CD4-positive, alpha-beta T cell treated with Interleukin-21 for 1 hour (primary cell): ENCODE data around the gene JAZF1.

Source experiments
- DNase-seq: peaks from one replicate; pipeline ENCODE4 v3.0.0-alpha.2; 2020

JAZF1 gene

DNA sequence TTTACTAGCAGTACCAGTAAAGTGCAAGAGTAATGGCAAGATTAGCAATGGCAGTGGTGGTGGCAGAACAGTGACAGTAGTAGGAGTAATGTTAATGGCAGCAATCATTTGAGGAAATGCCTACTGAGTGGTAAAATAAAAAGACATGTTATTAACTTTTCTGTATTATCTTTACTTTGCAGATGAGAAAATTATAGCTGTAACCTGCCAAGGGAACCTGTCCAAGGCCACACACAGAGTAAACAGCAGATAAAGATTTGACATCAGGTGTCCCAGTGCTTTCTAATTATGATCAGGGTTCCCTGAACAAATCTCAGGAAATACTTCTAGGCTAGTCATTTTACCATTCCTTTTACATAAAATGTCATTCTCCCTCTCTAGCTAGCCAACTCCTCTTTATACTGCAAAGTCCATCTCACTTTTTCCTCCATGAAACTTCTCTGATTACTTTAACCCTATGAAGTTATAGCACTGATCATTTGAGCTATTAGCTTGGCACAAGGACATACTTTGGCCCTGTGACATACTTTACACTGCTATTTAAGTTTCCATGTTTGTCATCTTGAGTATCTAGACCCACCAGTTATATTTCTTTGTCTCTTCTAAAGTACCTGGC lies 221.6 kb downstream of the JAZF1 start:
- no peak for DNase-seq

DNA sequence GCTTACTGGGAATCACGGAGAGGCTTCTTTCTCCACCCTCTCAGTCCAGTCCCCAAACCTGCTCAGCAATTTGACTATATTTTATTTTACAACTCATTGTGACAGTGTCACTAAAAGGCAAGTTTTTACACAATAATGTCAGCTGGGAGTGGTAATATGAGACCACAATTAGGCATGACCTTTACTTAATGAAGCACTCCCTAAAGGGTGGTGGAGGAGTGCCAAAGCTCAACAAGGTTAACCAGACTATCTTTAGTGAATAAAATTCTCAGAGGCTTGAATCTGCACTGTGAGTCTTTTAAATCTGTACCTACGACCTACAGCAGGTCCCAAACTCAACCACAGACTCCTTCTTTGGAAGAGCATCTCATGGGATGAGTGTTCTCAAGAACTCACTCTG lies 225.0 kb downstream of the JAZF1 start:
- no peak for DNase-seq

DNA sequence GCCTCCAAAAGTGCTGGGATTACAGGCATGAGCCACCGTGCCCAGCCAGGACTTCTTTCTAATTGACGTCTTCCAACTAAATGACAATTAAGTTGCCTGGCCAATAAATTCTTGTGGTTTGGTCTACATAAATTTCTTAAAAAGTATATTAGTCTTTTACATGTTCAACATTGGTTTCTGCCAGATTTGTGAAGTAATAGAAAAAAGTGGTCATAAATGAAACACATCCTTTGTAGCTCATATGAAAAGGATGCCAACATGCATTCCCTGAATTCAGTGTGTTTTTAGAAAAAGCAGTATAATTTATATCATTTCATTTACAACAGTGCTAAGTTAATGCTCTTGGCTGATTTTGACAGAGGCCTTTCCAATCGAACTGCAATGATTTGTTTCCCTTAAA lies 225.6 kb downstream of the JAZF1 start:
- DNase-seq = no peak

DNA sequence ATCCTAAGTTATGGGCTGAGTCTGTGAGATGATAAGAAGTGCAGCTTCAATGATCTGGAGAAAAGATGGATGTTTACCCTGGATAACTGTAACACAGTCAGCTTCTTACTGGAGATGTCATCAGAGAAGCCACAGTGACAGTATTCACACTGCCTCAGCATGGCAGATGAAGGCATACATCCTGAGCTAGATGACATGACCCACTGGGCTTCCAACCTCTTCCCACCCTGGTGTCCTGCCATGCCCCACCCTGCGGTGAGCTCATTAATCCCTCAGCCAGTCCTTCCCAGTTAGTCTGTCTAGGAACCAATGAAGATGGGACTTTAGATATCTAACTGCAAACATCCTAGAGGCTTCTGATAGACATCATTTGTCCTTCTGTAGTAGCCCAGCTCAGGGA lies 226.8 kb downstream of the JAZF1 start:
- no peak for DNase-seq

DNA sequence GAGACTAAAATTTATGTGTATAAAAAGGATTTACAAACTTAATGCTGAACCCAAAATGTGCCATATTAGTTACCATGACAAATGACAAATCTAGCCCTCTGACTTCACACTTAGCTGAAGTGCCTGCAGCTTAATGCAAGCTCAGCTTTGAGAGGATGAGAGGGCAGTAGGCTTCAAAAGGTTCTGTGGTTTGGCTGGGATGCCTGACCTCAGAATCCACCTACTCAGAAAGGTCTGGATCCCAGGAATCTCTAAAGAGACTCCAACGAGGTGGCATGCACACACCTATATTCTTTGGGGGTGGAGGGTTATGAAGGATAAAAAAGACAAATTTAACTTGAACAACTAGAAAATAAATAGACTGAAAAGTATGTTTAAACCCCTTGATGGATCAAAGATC lies 227.2 kb downstream of the JAZF1 start:
- DNase-seq = no peak

DNA sequence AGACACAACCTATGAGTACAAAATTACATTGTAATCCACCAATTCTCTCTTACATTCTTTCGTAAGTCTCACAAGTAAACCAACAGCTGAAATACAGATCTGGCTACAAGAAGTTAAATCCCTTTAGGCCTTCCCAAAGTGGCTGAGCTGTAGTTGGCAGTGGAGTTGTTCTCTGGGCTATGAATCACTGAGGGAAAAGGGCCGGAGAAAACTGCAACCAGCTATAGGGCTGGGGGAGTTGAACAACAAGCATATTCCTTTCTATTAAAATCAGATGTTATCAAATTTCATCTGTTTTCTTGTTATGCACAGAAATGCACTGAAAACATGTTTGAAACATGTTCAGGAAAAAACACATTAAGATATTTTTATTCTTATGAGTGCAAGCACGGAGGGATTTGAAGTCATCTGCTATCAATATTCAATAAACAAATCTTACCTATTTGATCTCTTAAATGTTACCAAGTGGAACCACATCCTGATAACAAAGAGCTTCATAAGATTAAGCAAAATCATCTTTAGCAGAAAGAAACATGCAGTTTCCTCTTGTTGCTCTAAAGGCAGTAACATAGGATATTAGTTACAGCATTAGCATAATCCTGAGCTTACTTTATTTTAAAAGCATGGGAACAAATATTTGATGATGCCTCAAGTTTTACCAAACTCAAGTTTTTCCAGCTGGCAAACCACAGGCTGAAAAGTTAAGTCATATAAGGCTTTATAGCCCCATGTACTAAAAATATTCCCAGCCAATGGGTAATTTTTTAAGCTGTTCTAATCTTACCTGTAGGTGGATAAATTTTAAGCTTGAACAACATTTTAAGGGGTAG lies 227.9 kb downstream of the JAZF1 start:
- peak; percentile 3 for DNase-seq

DNA sequence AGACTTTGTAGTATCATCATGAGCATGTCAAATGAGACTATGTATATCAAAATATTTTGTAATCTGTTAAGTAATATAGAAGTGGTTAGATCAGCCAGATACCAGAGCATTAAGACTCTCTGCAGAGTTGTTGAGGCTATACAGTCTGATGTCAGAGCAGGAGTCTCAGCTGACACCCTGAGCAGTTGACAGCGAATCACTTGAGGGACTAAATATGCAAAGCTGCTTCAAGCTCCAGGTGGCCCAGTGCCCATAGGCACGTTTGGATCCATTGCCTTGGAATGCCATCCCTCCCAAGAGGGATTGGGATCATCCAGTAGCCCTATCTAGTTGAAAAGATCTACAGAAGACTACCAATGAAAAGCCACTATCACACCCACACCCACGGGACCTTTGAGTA lies 230.5 kb downstream of the JAZF1 start:
- DNase-seq = no peak

DNA sequence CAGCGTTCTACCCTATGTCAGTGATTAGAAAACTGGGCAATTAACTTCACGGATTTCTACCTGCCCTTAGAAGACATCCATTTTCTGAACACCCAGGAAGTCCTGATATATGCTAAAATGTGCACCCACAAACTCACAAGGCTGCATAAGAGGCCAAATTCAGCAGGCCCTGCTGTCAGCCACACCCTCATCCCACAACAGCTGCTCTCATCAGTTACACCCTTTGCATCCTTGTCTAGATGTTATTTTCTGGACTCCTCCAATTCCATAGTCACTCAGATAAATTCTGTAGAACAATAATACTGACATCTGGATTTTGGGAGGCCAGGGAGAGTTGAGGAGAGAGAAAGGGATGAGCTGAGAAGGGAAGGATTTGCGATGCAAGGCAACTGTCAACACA lies 231.7 kb downstream of the JAZF1 start:
- no peak for DNase-seq

DNA sequence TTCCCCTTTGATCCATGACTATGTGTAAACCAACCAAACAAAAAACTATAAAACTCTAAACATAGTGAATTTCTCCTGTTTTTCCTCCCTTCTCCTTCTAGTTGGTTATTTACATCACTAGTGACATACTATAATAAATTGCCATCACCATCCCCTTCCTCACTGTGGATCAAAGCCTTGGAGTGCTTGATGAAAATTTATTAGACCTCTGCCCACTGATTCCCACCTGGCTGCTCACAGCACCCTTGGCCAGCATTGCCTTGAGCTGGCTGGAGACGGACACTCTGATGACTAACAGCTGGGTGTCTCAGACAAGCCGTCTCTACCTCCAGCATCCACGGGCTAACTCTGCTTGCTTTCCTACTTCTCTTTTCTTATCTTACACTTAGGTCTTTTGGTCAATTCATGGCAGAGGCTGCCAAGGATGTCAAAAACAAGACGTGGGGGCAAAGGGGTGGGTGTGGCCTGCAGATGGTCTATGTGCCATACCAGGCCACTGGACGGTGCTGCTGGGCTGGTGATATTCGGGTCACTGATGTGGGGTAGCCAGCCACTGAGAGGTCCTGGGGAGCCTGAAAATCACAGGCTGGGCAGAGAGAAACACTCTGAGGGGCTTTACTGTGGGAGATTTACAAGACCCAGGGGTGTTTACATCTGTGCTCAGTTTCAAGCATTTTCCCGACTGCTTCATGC lies 232.9 kb downstream of the JAZF1 start:
- no peak for DNase-seq

DNA sequence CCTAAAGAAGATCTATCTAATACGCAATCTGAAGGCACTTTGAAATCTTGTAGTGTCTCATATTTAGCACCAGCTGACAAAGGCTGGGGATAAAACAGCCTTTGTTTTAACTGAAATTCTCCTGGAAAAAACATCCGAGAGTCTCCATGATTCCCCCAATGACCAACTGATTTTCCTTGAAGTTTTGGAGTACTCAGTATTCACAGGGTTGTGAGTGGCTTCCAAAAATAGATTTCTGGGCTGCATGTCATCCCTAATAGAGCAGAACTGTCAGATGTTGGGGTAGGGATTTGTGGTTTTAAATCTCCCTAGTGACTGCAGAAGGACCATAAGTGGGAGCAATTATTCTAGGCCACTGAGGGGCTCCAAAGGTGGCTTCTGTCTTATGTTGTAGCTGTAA lies 234.2 kb downstream of the JAZF1 start:
- DNase-seq = no peak

DNA sequence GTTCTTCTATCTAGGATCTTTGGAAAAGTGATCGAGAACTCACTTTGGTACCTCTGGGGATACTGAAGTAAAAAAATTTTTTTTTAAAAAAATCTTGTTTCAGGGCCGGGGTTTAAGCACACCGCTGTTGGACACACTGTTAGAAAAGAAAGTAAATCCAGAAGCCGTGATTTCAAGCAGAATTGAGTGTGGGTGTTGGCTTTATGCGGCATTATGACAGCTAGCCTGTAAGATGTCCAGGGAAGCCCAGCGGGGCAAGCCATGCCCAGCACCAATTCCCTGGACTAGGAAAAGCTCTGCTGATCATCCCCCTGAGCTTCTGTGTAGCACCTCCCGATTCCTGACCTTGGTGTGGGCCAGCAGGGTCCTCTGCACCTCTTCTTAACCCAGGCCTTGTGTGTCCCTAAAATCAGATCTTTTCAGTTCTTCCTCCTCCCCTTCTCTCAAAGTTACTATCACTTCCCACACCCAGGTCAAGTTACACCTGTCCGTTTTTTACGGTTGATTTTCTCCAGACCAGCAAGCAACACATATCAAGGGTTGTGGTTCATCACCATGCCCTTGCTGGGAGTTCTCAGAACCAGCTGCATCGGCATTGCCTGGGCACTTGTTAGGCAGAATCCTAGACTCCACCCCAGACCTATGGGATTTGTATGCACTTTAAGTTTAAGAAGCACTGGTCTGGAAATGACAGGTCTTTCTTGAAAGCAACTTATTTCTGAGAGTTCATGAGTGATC lies 235.4 kb downstream of the JAZF1 start:
- DNase-seq = no peak

DNA sequence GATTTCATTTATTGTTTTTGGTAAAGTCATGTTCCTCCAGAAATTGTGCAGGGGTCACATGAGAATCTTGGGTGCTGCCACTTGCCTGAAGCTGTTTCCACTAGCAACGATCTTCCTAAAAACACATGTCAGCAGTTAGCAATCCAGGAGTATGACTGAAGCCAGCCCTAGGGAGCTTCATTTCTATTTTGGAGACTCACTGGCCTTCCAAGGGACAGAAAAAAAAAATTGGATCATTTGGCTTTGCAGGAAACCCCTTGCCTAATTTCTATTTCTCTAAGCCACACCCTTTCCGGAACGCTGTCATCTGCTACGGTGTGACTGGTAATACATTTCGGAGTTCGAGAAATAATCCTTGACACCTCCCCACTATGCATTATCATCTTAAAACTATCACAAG lies 236.0 kb downstream of the JAZF1 start:
- DNase-seq = no peak

DNA sequence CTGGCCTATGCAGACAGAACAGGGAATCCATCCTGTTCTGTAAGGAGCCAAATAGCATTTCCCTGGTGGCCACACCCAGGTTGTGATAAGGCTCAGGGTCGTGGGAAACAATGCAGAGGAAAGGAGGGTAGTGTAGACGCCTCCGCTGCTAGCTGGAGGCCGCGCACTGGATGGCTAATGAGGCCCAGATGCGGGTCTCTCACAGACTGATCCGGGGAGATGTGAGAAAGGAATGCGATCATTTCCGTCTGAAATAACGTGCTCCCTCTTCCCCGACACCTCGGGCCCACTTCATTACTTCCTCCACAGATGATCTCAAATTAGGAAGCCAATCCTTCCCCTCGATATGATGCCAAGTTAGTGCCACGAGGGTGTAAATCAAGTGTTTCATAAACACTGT lies 237.4 kb downstream of the JAZF1 start:
- DNase-seq = no peak

DNA sequence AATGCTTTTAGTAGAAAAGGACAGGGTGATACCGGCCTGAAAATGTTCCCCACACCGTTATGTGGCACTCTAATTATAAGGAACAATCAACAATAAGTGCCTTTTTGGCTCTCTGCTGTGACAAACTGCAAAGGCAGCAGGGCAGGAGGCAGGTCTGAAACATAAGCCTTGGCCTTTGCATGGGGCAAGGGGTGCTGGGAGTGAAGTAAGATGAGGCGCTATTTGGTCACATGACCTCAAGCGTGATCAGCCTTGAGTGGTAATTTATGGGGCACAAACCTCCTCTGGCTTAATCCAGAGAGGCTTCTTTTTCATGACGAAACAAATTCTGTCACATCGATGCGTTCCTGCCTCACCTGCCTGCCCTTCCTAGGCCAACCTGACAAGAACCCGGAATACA lies 237.9 kb downstream of the JAZF1 start:
- no peak for DNase-seq

DNA sequence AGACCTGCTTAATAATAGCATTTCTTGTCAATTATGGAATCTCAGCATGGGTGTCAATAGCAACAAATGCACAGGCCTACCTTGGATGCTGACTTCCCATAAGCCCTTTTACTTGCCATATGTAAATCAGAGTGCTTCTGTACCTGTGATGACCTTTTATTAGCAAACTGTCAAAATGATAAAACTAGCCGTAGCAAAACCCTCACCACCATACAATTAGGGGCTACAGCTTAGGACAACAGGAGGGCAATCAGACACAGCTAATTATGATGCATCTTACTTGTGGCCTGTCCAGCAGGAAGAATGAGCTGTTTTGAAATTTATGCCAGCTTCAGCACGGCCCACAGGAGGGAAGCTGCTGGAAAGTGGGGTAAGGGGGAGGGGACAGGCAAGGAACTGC lies 239.1 kb downstream of the JAZF1 start:
- no peak for DNase-seq

DNA sequence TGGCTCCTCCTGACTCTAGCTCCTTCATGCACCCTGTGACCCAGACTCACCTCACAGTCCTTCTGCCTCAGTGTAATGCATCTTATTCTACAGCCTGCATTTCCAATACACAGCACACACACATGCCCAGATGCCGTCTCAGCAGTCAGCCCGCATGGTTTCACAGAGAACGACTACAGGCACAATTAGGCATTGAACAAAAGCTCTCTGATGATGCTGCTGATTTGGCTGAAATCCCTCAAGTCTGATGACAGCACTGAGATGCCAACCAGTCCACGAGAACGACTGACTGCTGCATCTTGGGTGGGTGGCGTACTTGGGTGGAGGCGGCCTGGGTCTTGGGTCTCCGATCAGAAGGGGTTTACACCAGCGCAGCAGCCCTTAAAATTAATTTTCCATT lies 240.3 kb downstream of the JAZF1 start:
- DNase-seq = no peak

DNA sequence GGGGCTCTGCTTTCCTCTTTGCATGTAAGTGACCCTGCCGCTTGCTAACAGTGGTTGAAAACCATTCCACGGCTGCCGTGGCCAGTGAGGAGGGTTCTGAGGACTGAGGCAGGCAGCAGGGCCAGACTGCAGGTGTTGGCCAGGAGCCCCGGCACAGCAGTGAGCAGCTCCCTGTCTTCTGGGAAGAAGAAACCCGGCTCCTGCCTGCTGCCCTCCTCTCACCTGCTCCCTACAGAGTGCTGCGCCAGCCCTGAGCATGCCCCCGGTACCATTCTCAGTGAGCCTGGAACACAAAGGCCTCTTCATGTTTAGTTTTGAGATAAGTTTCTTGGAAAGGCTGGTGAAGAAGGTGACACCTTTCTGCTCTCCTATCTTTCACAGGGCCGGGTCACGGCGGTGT lies 240.7 kb downstream of the JAZF1 start:
- no peak for DNase-seq

DNA sequence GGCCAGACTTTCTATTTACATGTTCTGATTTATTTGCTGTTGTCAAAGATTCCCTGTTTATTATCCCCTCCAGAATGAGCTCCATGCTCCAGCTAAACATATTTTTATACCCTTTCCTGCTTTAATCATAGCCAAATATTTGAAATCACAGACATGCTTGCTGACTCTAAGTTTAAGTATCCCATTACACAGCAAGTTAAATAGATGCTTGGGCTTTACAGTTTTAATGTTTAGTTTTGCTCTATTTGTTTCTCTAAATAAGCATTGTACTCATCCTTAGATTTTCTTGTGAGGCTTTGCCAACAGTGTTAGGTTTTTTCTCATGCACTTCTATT lies 243.9 kb downstream of the JAZF1 start:
- no peak for DNase-seq

DNA sequence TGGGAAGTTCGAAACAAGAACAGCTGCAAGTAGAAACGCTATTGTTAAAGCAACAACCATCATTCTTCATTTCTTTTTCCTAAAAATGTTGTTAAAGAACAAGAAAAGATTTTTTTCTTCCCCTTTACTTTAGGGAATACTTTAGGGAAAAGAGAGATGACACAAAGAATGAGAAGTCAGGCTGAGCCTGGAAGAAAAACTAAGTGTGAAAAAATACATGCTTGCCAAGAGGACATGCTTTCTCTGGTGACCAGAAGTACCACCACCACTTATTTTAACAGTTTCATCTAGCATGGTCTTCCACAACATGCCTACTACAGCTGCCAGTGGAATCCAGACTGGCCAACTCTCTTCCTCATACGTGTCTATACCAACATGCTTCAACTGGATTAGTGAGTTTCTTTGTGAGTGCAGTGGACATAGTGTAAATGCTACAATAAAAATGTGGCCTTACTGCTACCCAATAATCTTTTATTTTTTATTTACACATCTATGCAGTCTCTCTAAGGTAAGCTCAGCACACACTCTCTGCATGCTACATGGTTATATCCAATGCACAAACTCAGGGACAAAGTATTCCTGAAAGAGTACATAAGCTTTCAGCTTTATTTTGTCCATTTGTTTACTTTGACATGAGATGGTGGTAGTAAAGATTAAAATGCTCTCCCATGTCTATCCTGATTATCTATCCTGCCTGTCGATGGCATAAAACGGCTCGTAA lies 244.4 kb downstream of the JAZF1 start:
- no peak for DNase-seq

DNA sequence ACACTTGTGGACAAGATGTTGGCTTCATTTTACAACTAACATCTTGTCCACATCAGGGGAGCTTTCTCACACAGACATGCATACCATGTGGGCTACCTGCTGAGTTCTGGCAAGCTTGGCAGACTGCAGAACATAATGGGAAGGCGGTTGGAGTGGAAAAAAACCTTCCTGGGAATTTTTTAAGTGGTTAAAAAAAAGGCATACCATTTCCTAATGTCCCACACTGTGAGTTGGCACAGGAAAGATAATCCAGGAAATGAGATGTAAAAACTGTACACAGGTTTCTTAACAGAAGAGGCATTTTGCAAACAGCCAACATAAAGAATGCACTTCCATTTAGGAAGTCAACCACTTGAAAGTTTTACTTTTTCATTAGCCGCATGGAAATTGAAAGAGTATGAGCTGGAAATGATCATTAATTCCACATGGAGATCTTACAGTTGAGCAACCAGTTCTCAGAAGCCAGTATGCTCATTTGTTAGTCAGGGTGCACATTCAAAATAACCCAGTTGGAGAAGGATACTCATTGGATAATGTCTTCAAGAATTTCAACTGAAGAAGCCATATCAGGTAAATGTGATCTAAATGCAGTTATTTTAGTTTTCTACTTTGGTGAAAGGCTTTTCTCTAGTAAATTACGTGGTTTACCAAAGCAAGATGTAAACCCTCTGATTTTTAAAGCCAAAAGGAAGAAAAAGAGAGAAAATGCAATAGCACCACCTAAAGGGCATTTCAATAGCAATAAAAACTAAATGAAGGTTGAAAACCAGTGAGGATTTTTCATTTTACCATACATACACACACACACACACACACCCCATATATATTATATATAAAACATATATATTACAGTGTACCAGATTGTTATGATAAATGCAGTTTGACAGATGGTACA lies 246.7 kb downstream of the JAZF1 start:
- no peak for DNase-seq

DNA sequence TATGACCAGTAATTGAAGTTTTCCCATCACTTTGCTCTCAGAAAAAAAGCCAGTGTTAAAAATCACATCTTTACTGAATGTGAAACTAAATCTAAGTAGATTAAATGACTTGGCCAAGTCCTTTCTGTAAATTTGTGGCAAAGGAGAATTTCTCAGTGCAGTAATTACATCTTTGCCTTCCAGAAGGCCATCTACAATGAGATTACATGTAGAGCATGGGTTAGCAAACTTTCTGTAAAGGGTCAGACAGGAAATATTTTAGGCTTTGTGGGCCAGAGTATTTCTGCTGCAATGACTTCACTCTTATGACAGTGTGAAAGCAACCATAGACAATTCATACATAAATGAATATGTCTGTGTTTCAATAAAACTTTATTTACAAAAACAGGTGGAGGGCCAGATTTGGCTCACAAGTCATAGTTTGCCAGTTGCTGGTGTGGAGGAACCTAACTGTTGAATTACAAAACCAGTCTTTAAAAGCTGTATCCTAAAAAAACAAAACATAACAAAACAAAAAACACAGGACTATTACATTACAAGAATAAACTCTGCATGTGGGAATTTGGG lies 249.6 kb downstream of the JAZF1 start:
- DNase-seq = no peak

DNA sequence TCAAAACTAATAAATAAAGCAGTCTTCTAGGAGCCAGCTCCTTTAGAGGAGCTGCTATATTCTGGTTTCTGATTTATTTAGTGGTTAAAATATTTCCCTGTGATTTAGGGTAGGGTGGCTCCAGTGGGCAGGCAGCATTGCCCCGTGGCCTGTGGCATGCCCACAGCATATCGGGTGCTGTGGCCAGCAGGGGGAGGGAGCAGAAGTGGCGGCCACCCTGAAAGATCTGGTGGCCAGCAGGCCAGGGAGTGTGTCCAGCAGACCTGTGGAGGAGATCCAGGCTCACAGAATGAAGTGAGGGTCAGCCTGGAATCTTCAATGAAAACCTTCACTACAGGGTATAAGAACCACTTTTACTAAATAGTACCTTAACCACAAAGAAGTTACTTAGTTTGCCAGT lies 251.5 kb downstream of the JAZF1 start:
- DNase-seq = no peak
